Measurements from ENCODE around the gene C1QTNF4. TPM values are rescaled to one million over a fixed set of nuclear protein-coding genes. Genes with fewer than 3 reads are reported as not detected.
A peak's percentile ranks its signal among the peaks of the same experiment; 100 is the strongest.
"Not testable (repeated sequence)": the region's sequence is repeated elsewhere in the genome, so short reads cannot be mapped to it uniquely, and the experiment has no call there.

C1QTNF4 gene
- 0.21 and 0.30 TPM in 2 replicates for total RNA-seq

GRCh38 chr11:47593934-47594855, at the start of gene C1QTNF4:
C1QTNF4 (minus strand) TSS chr11:47594411; CDS start chr11:47590810, 3,601 bp downstream.
- no peak within 1 kb of the TSS for H3K4me3 Mint-ChIP-seq (ENCODE audit: low read depth)
- intact Hi-C loops (cut with micrococcal nuclease): no loop called here
- H3K27ac Mint-ChIP-seq: no peak within 1 kb of the TSS
- no peaks in the 10 kb centered on the region for H3K9me3 Mint-ChIP-seq
- H3K27me3 Mint-ChIP-seq (ENCODE audit: low read depth): peaks cover 28% of the 10 kb centered on the region
- H3K4me1 Mint-ChIP-seq (ENCODE audit: low read depth): peaks cover 3% of the 10 kb centered on the region
- H3K36me3 Mint-ChIP-seq (ENCODE audit: low read depth): no peaks in the 10 kb centered on the region
- no peak for DNase-seq (ENCODE audit: low spot score)

DNA sequence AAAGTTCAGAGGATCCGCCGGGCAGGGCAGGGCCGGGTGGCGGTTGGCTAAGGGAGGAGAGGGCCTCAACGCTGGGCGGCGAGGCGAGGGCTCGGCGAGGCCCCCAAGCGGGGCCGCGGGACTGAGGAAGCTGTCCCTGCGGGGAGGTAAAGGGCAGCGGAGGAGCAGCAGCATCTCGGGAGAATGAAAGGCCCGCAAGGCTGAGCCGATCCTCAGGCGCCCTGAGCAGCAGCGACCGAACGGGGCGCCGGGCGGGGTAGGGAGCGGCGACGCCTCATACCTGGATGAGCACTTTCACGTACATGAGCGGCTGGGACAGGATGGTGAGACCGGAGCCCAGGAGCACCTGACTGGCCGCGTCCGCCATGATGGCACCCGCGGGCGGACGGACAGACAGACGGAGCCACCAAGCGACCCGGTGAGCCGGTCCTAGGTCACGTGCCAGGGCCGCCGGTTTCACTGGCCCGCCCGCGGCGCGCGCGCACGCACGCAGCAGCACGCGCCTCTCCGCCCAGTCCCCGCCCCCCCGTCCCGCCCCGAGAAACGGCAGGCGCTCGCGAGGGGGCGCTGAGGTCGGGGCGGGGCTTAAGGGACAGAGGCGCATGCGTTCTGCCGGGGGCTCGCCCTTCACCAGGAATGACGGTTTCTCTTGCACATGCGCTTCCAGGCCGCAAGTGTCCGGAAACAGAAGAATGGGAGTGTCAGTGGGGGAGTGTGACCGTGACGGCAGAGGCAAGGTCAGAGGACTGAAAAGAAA, 48.1 kb upstream of the C1QTNF4 start, which contains the start of gene MTCH2:
MTCH2 (minus strand) TSS at position 461 of the 757 bp plus-strand sequence; CDS start at position 367, 94 bp downstream.
- Mint-ChIP-seq H3K27me3 (ENCODE audit: low read depth) (no peaks in the 10 kb centered on the region), H3K4me3 (ENCODE audit: low read depth) (peak within 1 kb of the TSS; percentile 99), H3K27ac (peak within 1 kb of the TSS; percentile 95), H3K9me3 (no peaks in the 10 kb centered on the region), H3K36me3 (ENCODE audit: low read depth) (peaks cover 25% of the 10 kb centered on the region), H3K4me1 (ENCODE audit: low read depth) (peaks cover 27% of the 10 kb centered on the region)
- DNase-seq (ENCODE audit: low spot score): peak; percentile 95
- intact Hi-C loops (cut with micrococcal nuclease): loop anchor here (1.0 to 2.0 kb wide), 5 partner anchors 63 to 207 kb away; partner anchors contain the start of genes AGBL2, CELF1, FNBP4 and NDUFS3

DNA sequence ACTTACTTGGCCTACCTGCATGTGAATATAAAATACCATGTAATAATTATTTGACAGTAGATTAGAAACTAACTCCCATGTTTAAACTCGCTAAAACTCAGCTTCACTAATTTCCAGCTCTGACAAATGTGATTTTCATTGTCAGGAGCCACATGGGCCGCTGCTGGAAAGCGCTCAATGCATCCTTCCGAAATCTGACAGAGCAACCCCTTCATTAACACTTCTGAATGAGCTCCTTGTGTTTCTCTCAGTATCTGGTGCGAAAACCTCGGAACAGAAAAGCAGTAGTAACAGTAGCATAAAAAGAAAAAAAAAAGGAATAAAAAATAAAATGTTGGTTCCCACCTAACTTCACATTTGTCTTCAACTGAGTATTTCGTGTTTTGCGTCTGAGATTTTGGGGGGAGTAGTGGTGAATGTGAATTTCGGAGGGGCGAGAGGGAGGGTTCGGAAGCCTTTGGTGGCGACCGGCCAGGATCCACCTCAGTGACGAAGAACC, 47.4 kb upstream of the C1QTNF4 start:
- intact Hi-C loops (cut with micrococcal nuclease): loop anchor here (1.0 to 2.0 kb wide), 5 partner anchors 62 to 207 kb away; partner anchors contain the start of genes AGBL2, CELF1, FNBP4 and NDUFS3
- DNase-seq (ENCODE audit: low spot score): no peak
- Mint-ChIP-seq H3K9me3 (no peaks in the 10 kb centered on the region), H3K4me1 (ENCODE audit: low read depth) (peaks cover 27% of the 10 kb centered on the region), H3K27ac (peak overlapping the region; percentile 95), H3K27me3 (ENCODE audit: low read depth) (no peaks in the 10 kb centered on the region), H3K4me3 (ENCODE audit: low read depth) (peak overlapping the region; percentile 99), H3K36me3 (ENCODE audit: low read depth) (peaks cover 29% of the 10 kb centered on the region)

- peak overlapping the region; percentile 54 for H3K4me3 Mint-ChIP-seq (ENCODE audit: low read depth)
- intact Hi-C loops (cut with micrococcal nuclease); DNase-seq (ENCODE audit: low spot score); H3K9me3 Mint-ChIP-seq; H3K27me3 Mint-ChIP-seq (ENCODE audit: low read depth): not testable (repeated sequence)
- H3K4me1 Mint-ChIP-seq (ENCODE audit: low read depth): peaks cover 27% of the 10 kb centered on the region
- peaks cover 34% of the 10 kb centered on the region for H3K36me3 Mint-ChIP-seq (ENCODE audit: low read depth)
- H3K27ac Mint-ChIP-seq: peak overlapping the region; percentile 95
Measured at GRCh38 chr11:47640506-47640905, 46.3 kb upstream of the C1QTNF4 start.

DNA sequence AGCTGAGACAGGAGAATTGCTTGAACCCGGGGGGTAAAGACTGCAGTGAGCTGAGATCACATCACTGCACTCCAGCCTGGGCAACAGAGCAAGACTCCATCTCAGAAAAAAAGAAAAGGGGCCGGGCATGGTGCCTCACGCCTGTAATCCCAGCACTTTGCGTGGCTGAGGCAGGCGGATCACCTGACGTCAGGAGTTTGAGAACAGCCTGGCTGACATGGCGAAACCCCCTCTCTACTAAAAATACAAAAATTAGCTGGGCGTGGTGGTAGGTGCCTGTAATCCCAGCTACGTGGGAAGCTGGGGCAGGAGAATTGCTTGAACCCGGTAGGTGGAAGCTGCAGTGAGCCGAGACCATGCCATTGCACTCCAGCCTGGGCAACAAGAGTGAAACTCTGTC, 42.1 kb upstream of the C1QTNF4 start:
- H3K4me1 Mint-ChIP-seq (ENCODE audit: low read depth): peaks cover 15% of the 10 kb centered on the region
- H3K4me3 Mint-ChIP-seq (ENCODE audit: low read depth); DNase-seq (ENCODE audit: low spot score); H3K27me3 Mint-ChIP-seq (ENCODE audit: low read depth); H3K9me3 Mint-ChIP-seq; intact Hi-C loops (cut with micrococcal nuclease); H3K27ac Mint-ChIP-seq: not testable (repeated sequence)
- H3K36me3 Mint-ChIP-seq (ENCODE audit: low read depth): peaks cover 54% of the 10 kb centered on the region

DNA sequence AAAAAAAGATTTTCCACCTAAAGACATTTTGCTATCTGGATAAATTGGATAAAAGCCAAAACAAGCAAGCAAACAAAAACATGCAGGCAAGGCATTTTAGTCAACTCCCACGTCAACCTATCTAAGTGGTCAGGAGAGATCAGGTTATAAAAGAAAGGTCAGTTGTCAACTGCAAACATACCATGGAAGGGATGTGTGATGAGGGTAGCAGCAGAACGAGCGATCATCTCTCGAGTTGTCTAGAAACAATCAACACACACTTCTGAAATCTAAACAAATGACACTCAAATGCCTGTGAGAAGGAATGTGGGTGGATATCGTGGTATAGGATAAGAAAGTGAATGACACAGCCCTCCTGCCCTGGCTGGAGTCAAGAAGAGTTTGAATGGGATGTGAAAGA, 37.3 kb upstream of the C1QTNF4 start:
- Mint-ChIP-seq H3K36me3 (ENCODE audit: low read depth) (peaks cover 72% of the 10 kb centered on the region), H3K27me3 (ENCODE audit: low read depth) (no peaks in the 10 kb centered on the region), H3K9me3 (no peaks in the 10 kb centered on the region), H3K4me1 (ENCODE audit: low read depth) (no peaks in the 10 kb centered on the region), H3K27ac (peak overlapping the region; percentile 46), H3K4me3 (ENCODE audit: low read depth) (no peak overlapping the region)
- intact Hi-C loops (cut with micrococcal nuclease): no loop called here
- no peak for DNase-seq (ENCODE audit: low spot score)

GRCh38 chr11:47628026-47628425, 33.8 kb upstream of the C1QTNF4 start:
- DNase-seq (ENCODE audit: low spot score): no peak
- H3K4me3 Mint-ChIP-seq (ENCODE audit: low read depth): no peak overlapping the region
- H3K27ac Mint-ChIP-seq: no peak overlapping the region
- intact Hi-C loops (cut with micrococcal nuclease): no loop called here
- H3K4me1 Mint-ChIP-seq (ENCODE audit: low read depth): no peaks in the 10 kb centered on the region
- no peaks in the 10 kb centered on the region for H3K27me3 Mint-ChIP-seq (ENCODE audit: low read depth)
- H3K9me3 Mint-ChIP-seq: no peaks in the 10 kb centered on the region
- H3K36me3 Mint-ChIP-seq (ENCODE audit: low read depth): peaks cover 72% of the 10 kb centered on the region

- DNase-seq (ENCODE audit: low spot score): no peak
- no peak overlapping the region for H3K27ac Mint-ChIP-seq
- H3K36me3 Mint-ChIP-seq (ENCODE audit: low read depth): peaks cover 68% of the 10 kb centered on the region
- no peaks in the 10 kb centered on the region for H3K4me1 Mint-ChIP-seq (ENCODE audit: low read depth)
- H3K9me3 Mint-ChIP-seq: no peaks in the 10 kb centered on the region
- no peaks in the 10 kb centered on the region for H3K27me3 Mint-ChIP-seq (ENCODE audit: low read depth)
- no peak overlapping the region for H3K4me3 Mint-ChIP-seq (ENCODE audit: low read depth)
- intact Hi-C loops (cut with micrococcal nuclease): no loop called here
Measured at GRCh38 chr11:47626234-47626633, 32.0 kb upstream of the C1QTNF4 start.

DNA sequence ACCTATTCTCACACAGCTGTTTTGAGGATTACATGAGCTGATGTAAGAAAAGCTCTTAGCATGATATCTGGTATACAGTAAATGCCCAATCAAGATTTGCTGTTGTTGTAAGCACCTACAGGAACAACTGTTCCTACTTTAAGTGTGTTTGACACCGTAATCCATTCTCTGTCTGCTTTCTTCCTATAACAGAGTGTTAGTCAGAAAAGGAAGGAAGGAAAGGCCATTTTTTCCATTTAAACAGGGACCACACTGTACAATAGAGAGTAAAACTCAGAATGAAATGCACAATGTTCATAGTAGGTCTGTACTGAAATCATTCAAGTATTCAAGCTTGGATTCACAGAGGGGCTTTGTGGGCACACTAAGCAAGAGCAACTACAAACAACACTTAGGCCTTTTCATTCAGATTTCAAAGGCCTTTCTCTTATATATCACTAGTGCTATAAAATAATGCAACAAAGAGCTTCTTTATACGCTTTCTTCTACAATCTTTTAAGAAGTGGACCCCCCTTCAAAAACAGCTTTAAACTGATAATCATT, 26.7 kb upstream of the C1QTNF4 start:
- intact Hi-C loops (cut with micrococcal nuclease): no loop called here
- Mint-ChIP-seq H3K36me3 (ENCODE audit: low read depth) (peaks cover 48% of the 10 kb centered on the region), H3K27ac (no peak overlapping the region), H3K9me3 (no peaks in the 10 kb centered on the region), H3K27me3 (ENCODE audit: low read depth) (no peaks in the 10 kb centered on the region), H3K4me3 (ENCODE audit: low read depth) (no peak overlapping the region), H3K4me1 (ENCODE audit: low read depth) (peaks cover 3% of the 10 kb centered on the region)
- no peak for DNase-seq (ENCODE audit: low spot score)

DNA sequence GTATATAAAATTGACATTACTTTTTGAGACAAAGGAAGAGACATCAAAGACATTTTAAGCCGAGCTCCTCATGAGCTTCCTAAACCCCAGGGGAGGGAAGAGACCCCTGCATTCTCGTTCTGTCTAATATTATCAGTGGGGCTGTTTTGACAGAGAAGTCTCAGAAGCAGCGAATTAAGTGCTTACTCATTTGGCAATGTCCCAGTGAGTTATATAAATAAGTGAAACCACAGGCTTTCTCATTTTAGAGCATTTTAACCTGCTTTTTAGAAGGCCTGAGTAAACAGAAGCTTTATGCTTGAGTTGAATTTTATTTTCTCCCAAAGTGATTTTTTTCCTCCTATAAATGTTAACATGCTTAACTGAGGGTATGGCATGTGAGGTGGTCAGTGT, 23.2 kb upstream of the C1QTNF4 start:
- no peak for DNase-seq (ENCODE audit: low spot score)
- Mint-ChIP-seq H3K36me3 (ENCODE audit: low read depth) (peaks cover 34% of the 10 kb centered on the region), H3K4me1 (ENCODE audit: low read depth) (peaks cover 5% of the 10 kb centered on the region), H3K27ac (no peak overlapping the region), H3K27me3 (ENCODE audit: low read depth) (no peaks in the 10 kb centered on the region), H3K4me3 (ENCODE audit: low read depth) (no peak overlapping the region), H3K9me3 (no peaks in the 10 kb centered on the region)
- intact Hi-C loops (cut with micrococcal nuclease): loop anchor here (10.0 kb wide), 1 partner anchor 63 kb away; the partner anchor contains the start of gene CELF1

- Mint-ChIP-seq H3K9me3 (no peaks in the 10 kb centered on the region), H3K4me1 (ENCODE audit: low read depth) (peaks cover 5% of the 10 kb centered on the region), H3K27me3 (ENCODE audit: low read depth) (no peaks in the 10 kb centered on the region), H3K36me3 (ENCODE audit: low read depth) (peaks cover 33% of the 10 kb centered on the region), H3K4me3 (ENCODE audit: low read depth) (no peak overlapping the region), H3K27ac (no peak overlapping the region)
- intact Hi-C loops (cut with micrococcal nuclease): loop anchor here (10.0 kb wide), 1 partner anchor 62 kb away; the partner anchor contains the start of gene CELF1
- no peak for DNase-seq (ENCODE audit: low spot score)
Measured at GRCh38 chr11:47616726-47617416, 22.7 kb upstream of the C1QTNF4 start.

GRCh38 chr11:47615249-47615648, 21.0 kb upstream of the C1QTNF4 start:
- intact Hi-C loops (cut with micrococcal nuclease): loop anchor here (10.0 kb wide), 1 partner anchor 60 kb away; the partner anchor contains the start of gene CELF1
- Mint-ChIP-seq H3K4me3 (ENCODE audit: low read depth) (no peak overlapping the region), H3K36me3 (ENCODE audit: low read depth) (peaks cover 33% of the 10 kb centered on the region)

More at GRCh38 chr11:47615249-47615648, 21.0 kb upstream of the C1QTNF4 start:
- H3K27me3 Mint-ChIP-seq (ENCODE audit: low read depth): no peaks in the 10 kb centered on the region
- H3K9me3 Mint-ChIP-seq: no peaks in the 10 kb centered on the region
- DNase-seq (ENCODE audit: low spot score): no peak
- H3K4me1 Mint-ChIP-seq (ENCODE audit: low read depth): peaks cover 8% of the 10 kb centered on the region
- H3K27ac Mint-ChIP-seq: no peak overlapping the region

All from activated T-helper 2 cell treated with anti-CD3 and anti-CD28 coated beads, Interferon-gamma antibody, Interleukin-2, Interleukin-4, amounts not matched to agents 10 μg/mL and 5 μg/mL and 100 μg/mL, durations not matched to agents 14 hours and 24 hours and 36 hours (primary cell).